ENCODE data around the gene SH3YL1. TPM values are rescaled to one million over a fixed set of nuclear protein-coding genes. Genes with fewer than 3 reads are reported as not detected.
A peak's percentile ranks its signal among the peaks of the same experiment; 100 is the strongest.

Gene SH3YL1
- total RNA-seq (2022), result 86.4 and 97.0 TPM in 2 replicates
- percentile 87 among the genes with signal in this experiment for Bru-seq, nascent RNA
- BruChase-seq, experiment 1, labeled RNA remaining after a 6-hour chase, result percentile 85 among the genes with signal in this experiment
- percentile 90 among the genes with signal in this experiment for BruChase-seq, experiment 2, labeled RNA remaining after a 2-hour chase
- long read RNA-seq, transcript SH3YL1-205 (9 exons, 1,695 nt), result minor isoform, 19 of 107 reads
- long read RNA-seq, transcript SH3YL1-201 (10 exons, 1,763 nt), result major isoform, 25 of 107 reads
- long read RNA-seq, partial matches to known transcripts, result 14 of 107 reads
- long read RNA-seq, other reads (novel, unspliced or antisense), result 47 of 107 reads

GRCh38 chr2:263774-264492 lies at the start of gene SH3YL1:
Gene SH3YL1, minus strand, starts transcription at chr2:264032. Its CDS starts 48 bp downstream, at chr2:263984.
- H3K9me3 Mint-ChIP-seq (ENCODE audit: low read depth, unreplicated experiment), result no peaks in the 10 kb centered on the region
- peak within 1 kb of the TSS; percentile 99 for H3K4me3 Mint-ChIP-seq (ENCODE audit: low read depth, unreplicated experiment)
- BruUV-seq (replicated peaks), result no TSS peak
- peak within 1 kb of the TSS; percentile 92 for H3K27ac Mint-ChIP-seq (ENCODE audit: unreplicated experiment)
- H3K36me3 Mint-ChIP-seq (ENCODE audit: insufficient read depth, unreplicated experiment), result peaks cover 56% of the 10 kb centered on the region
- peaks cover 39% of the 10 kb centered on the region for H3K4me1 Mint-ChIP-seq (ENCODE audit: low read depth, unreplicated experiment)
- no peak for TF ChIP-seq CTCF (IDR thresholded peaks at IDR 0.05; ENCODE audit: unreplicated experiment)
- intact Hi-C loops (cut with micrococcal nuclease; ENCODE audit: unreplicated experiment), result no loop called here
- H3K27me3 Mint-ChIP-seq (ENCODE audit: unreplicated experiment), result no peaks in the 10 kb centered on the region
- peak; percentile 87 for DNase-seq
- CTCF ChIA-PET, result interaction anchor here (0.7 kb wide), 1 partner anchor 230 kb away, joined by 3 read pairs; no protein-coding TSS in a partner anchor

- no peak overlapping the region for H3K4me3 Mint-ChIP-seq (ENCODE audit: low read depth, unreplicated experiment)
- intact Hi-C loops (cut with micrococcal nuclease; ENCODE audit: unreplicated experiment), result no loop called here
- no peaks in the 10 kb centered on the region for H3K36me3 Mint-ChIP-seq (ENCODE audit: insufficient read depth, unreplicated experiment)
- no peak for DNase-seq
- CTCF ChIA-PET, result no interaction called here
- H3K27ac Mint-ChIP-seq (ENCODE audit: unreplicated experiment), result no peak overlapping the region
- no TSS peak for BruUV-seq (replicated peaks)
- no peaks in the 10 kb centered on the region for H3K27me3 Mint-ChIP-seq (ENCODE audit: unreplicated experiment)
- peaks cover 8% of the 10 kb centered on the region for H3K9me3 Mint-ChIP-seq (ENCODE audit: low read depth, unreplicated experiment)
- TF ChIP-seq CTCF (IDR thresholded peaks at IDR 0.05; ENCODE audit: unreplicated experiment), result no peak
- H3K4me1 Mint-ChIP-seq (ENCODE audit: low read depth, unreplicated experiment), result no peaks in the 10 kb centered on the region
Observed at GRCh38 chr2:310994-311393, 47.2 kb upstream of the SH3YL1 start.

- no TSS peak for BruUV-seq (replicated peaks)
- CTCF ChIA-PET, result no interaction called here
- no peak overlapping the region for H3K4me3 Mint-ChIP-seq (ENCODE audit: low read depth, unreplicated experiment)
- H3K4me1 Mint-ChIP-seq (ENCODE audit: low read depth, unreplicated experiment), result no peaks in the 10 kb centered on the region
- intact Hi-C loops (cut with micrococcal nuclease; ENCODE audit: unreplicated experiment), result no loop called here
- H3K27me3 Mint-ChIP-seq (ENCODE audit: unreplicated experiment), result no peaks in the 10 kb centered on the region
- no peaks in the 10 kb centered on the region for H3K36me3 Mint-ChIP-seq (ENCODE audit: insufficient read depth, unreplicated experiment)
- TF ChIP-seq CTCF (IDR thresholded peaks at IDR 0.05; ENCODE audit: unreplicated experiment), result no peak
- no peak overlapping the region for H3K27ac Mint-ChIP-seq (ENCODE audit: unreplicated experiment)
- peaks cover 9% of the 10 kb centered on the region for H3K9me3 Mint-ChIP-seq (ENCODE audit: low read depth, unreplicated experiment)
- no peak for DNase-seq
Observed at GRCh38 chr2:309954-310510, 46.2 kb upstream of the SH3YL1 start.

GRCh38 chr2:309148-309953 lies 45.5 kb upstream of the SH3YL1 start:
- Mint-ChIP-seq H3K4me3 (ENCODE audit: low read depth, unreplicated experiment) (no peak overlapping the region), H3K9me3 (ENCODE audit: low read depth, unreplicated experiment) (peaks cover 9% of the 10 kb centered on the region), H3K36me3 (ENCODE audit: insufficient read depth, unreplicated experiment) (no peaks in the 10 kb centered on the region), H3K27ac (ENCODE audit: unreplicated experiment) (no peak overlapping the region), H3K27me3 (ENCODE audit: unreplicated experiment) (no peaks in the 10 kb centered on the region), H3K4me1 (ENCODE audit: low read depth, unreplicated experiment) (no peaks in the 10 kb centered on the region)
- no peak for TF ChIP-seq CTCF (IDR thresholded peaks at IDR 0.05; ENCODE audit: unreplicated experiment)
- CTCF ChIA-PET, result no interaction called here
- no TSS peak for BruUV-seq (replicated peaks)
- intact Hi-C loops (cut with micrococcal nuclease; ENCODE audit: unreplicated experiment), result no loop called here
- DNase-seq, result no peak

Measured in Calu3 (cell line).